Astrocyte (in vitro differentiated cells and primary cell): Measurements from ENCODE around the gene GNAT1. TPM values are rescaled to one million over a fixed set of nuclear protein-coding genes. Genes with fewer than 3 reads are reported as not detected.

Source experiments
- DNase-seq: peaks from one replicate; pipeline ENCODE4 v3.0.0-alpha.2; 2010; ENCODE audit warnings: low read depth
- FAIRE-seq: peaks from 2 replicates; lab custom pipeline; 2011; peaks lifted over from hg19 to GRCh38; lab: Jason Lieb, UNC
- H2AFZ ChIP-seq: 2 replicates; pipeline ENCODE4 v1.6.0; 2012; ENCODE audit warnings: low read depth, low read length, inconsistent platforms
- H3K27ac ChIP-seq: 2 replicates; pipeline ENCODE4 v1.5.1; 2011; ENCODE audit warnings: low read depth, low read length, inconsistent platforms
- H3K27me3 ChIP-seq: 2 replicates; pipeline ENCODE4 v1.6.0; 2011; ENCODE audit warnings: low read length, inconsistent platforms; ENCODE audit not compliant: insufficient read depth
- H3K36me3 ChIP-seq: 2 replicates; pipeline ENCODE4 v1.5.1; 2011; ENCODE audit warnings: low read length, inconsistent platforms; ENCODE audit not compliant: insufficient read depth
- H3K4me1 ChIP-seq: 2 replicates; pipeline ENCODE4 v1.5.1; 2011; ENCODE audit warnings: low read length, inconsistent platforms; ENCODE audit not compliant: insufficient read depth
- H3K4me2 ChIP-seq: 2 replicates; pipeline ENCODE4 v1.6.0; 2012; ENCODE audit warnings: low read length, inconsistent platforms
- H3K4me3 ChIP-seq: 2 replicates; pipeline ENCODE4 v1.5.1; 2011; ENCODE audit warnings: low read depth, mild to moderate bottlenecking, low read length, inconsistent platforms; ENCODE audit not compliant: insufficient read depth
- H3K79me2 ChIP-seq: 2 replicates; pipeline ENCODE4 v1.6.0; 2012; ENCODE audit warnings: mild to moderate bottlenecking, low read length, inconsistent platforms; ENCODE audit not compliant: insufficient read depth
- H3K9ac ChIP-seq: 2 replicates; pipeline ENCODE4 v1.6.0; 2012; ENCODE audit warnings: mild to moderate bottlenecking, low read length, inconsistent platforms
- H3K9me3 ChIP-seq: 2 replicates; pipeline ENCODE4 v1.5.1; 2012; ENCODE audit warnings: low read depth, mild to moderate bottlenecking, low read length, inconsistent platforms; ENCODE audit not compliant: insufficient read depth
- H4K20me1 ChIP-seq: 2 replicates; pipeline ENCODE4 v1.6.0; 2012; ENCODE audit warnings: low read length, inconsistent platforms; ENCODE audit not compliant: insufficient read depth
- H3K27ac Mint-ChIP-seq: one replicate; pipeline ENCODE4 v1.8.0; 2021; ENCODE audit warnings: mild to moderate bottlenecking, mixed read lengths; ENCODE audit not compliant: unreplicated experiment
- H3K27me3 Mint-ChIP-seq: one replicate; pipeline ENCODE4 v1.8.0; 2021; ENCODE audit warnings: low read depth, mixed read lengths; ENCODE audit not compliant: unreplicated experiment
- H3K36me3 Mint-ChIP-seq: one replicate; pipeline ENCODE4 v1.8.0; 2021; ENCODE audit warnings: low read depth, mixed read lengths; ENCODE audit not compliant: unreplicated experiment
- H3K4me1 Mint-ChIP-seq: one replicate; pipeline ENCODE4 v1.8.0; 2021; ENCODE audit warnings: low read depth, mixed read lengths; ENCODE audit not compliant: unreplicated experiment
- H3K4me3 Mint-ChIP-seq: one replicate; pipeline ENCODE4 v1.8.0; 2021; ENCODE audit warnings: mild to moderate bottlenecking, moderate library complexity, mixed read lengths; ENCODE audit not compliant: unreplicated experiment
- H3K9me3 Mint-ChIP-seq: one replicate; pipeline ENCODE4 v1.8.0; 2021; ENCODE audit warnings: mild to moderate bottlenecking, mixed read lengths; ENCODE audit not compliant: unreplicated experiment
- EZH2 ChIP-seq: IDR thresholded peaks from 2 replicates; pipeline ENCODE4 v1.6.1; 2012; ENCODE audit warnings: mild to moderate bottlenecking, low read length, inconsistent platforms; ENCODE audit not compliant: insufficient read depth
- total RNA-seq: library from RNA; stranded (reverse); gene quantifications from 2 replicates; pipeline ENCODE4 v1.2.1, GENCODE V29; 2021
- TF ChIP-seq, protein P1 (sequence below): IDR thresholded peaks from 2 replicates; pipeline ENCODE4 v1.5.1; 2011; ENCODE audit warnings: low read depth, mild to moderate bottlenecking, inconsistent platforms, low read length, moderate library complexity; ENCODE audit not compliant: insufficient read depth

Gene GNAT1
- total RNA-seq, 1 donor from 2014 or later: not detected

DNA sequence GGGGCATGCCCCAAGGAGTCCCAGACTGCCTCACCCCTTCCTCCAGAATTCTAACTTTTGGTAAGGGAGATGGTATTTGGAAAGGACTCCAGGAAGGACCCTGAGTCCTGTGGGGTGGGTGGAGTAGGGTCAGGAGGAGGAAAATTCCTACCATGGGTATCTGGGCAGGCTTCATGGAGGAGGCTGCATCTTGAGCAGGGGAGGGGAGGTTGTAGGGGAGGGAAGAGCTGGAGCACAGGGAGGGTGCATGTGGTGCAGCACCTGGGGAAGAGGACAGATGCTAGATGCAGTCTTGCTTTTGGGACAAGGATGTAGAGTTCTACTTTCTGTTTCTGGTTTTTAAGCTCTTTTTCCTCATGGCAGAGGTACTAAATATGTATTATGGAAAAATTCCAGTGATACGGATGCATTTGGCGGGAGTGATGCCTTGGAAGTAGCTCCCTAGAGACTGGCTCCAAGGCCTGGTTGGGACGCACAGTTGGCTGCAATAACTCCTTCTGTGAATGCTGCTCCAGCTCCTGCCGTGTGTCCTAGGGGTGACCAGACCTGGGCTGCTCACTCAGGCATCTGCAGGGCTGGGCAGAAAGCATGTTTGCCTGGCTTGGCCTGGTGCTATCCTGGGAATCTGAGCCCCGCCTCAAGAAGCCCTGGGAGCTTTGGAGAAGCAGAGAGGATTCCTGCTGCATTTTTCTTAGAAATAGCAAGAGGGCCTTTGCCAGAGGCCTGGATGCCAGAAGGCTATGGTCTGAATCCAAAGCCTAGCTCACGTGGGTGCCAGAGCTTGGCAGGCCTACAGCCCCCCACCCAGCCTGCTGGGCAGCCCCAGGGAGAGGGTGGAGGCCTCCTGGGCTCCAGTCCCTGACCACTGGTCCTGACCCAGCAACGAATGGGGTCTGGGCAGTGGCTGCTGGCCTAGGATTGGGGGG lies 26.2 kb upstream of the GNAT1 start:
- Mint-ChIP-seq H3K36me3 (peaks cover 2% of the 10 kb centered on the region), H3K4me3 (no peak overlapping the region), H3K4me1 (peaks cover 8% of the 10 kb centered on the region), H3K27me3 (peaks cover 26% of the 10 kb centered on the region), H3K27ac (no peak overlapping the region), H3K9me3 (no peaks in the 10 kb centered on the region)
- Histone ChIP-seq H3K9me3 (no peaks in the 10 kb centered on the region), H3K4me1 (peaks cover 56% of the 10 kb centered on the region), H3K9ac (no peak overlapping the region), H3K79me2 (no peaks in the 10 kb centered on the region), H3K27me3 (no peaks in the 10 kb centered on the region), H3K4me3 (no peak overlapping the region), H3K4me2 (peak overlapping the region; percentile 70), H2AFZ (no peak overlapping the region), H3K36me3 (no peaks in the 10 kb centered on the region), H4K20me1 (peaks cover 4% of the 10 kb centered on the region), H3K27ac (peak overlapping the region; percentile 16)
- no peak for FAIRE-seq
- DNase-seq: peak; percentile 75
- TF ChIP-seq EZH2: no peak

DNA sequence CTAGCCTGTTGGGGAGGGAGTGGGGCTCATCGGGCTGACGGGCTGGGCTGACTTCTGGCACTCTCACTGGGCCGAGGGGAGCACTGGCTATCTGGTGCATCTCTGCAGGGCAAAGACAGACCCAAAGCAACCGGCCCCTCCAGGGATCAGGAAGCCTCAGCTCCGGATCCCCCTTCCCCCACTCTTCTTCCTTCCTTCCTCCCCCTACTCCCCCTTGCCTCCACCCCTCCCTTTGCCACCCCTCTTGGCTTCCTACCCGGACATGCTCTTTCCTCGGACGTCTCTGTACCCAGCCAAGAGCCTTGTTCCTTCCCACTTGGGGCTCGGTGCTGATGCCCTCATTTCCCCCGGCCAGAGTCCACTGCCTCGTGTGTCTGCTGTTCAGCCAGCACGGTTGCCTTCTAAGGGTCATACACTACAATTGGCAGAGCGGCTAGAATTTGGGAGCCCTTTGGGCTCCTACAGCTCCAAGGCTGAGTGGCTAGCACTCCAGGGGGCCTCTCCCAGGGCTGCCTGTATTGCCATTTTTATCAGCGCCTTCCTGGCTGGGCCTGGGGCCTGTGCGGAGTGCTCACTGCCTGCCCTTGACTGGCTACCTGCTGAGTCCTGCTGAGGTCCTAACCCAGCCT lies 25.4 kb upstream of the GNAT1 start:
- Histone ChIP-seq H3K9me3 (no peaks in the 10 kb centered on the region), H3K4me1 (peaks cover 60% of the 10 kb centered on the region), H2AFZ (no peak overlapping the region), H3K4me3 (no peak overlapping the region), H3K79me2 (no peaks in the 10 kb centered on the region), H3K27me3 (no peaks in the 10 kb centered on the region), H3K27ac (peak overlapping the region; percentile 16), H3K4me2 (peak overlapping the region; percentile 70), H4K20me1 (peaks cover 4% of the 10 kb centered on the region), H3K36me3 (no peaks in the 10 kb centered on the region), H3K9ac (peak overlapping the region; percentile 13)
- DNase-seq: peak; percentile 16
- Mint-ChIP-seq H3K36me3 (peaks cover 2% of the 10 kb centered on the region), H3K9me3 (no peaks in the 10 kb centered on the region), H3K27me3 (peaks cover 26% of the 10 kb centered on the region), H3K27ac (no peak overlapping the region), H3K4me1 (peaks cover 8% of the 10 kb centered on the region), H3K4me3 (no peak overlapping the region)
- no peak for TF ChIP-seq EZH2
- TF ChIP-seq, protein P1, sequence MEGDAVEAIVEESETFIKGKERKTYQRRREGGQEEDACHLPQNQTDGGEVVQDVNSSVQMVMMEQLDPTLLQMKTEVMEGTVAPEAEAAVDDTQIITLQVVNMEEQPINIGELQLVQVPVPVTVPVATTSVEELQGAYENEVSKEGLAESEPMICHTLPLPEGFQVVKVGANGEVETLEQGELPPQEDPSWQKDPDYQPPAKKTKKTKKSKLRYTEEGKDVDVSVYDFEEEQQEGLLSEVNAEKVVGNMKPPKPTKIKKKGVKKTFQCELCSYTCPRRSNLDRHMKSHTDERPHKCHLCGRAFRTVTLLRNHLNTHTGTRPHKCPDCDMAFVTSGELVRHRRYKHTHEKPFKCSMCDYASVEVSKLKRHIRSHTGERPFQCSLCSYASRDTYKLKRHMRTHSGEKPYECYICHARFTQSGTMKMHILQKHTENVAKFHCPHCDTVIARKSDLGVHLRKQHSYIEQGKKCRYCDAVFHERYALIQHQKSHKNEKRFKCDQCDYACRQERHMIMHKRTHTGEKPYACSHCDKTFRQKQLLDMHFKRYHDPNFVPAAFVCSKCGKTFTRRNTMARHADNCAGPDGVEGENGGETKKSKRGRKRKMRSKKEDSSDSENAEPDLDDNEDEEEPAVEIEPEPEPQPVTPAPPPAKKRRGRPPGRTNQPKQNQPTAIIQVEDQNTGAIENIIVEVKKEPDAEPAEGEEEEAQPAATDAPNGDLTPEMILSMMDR: no peak
- FAIRE-seq: no peak

DNA sequence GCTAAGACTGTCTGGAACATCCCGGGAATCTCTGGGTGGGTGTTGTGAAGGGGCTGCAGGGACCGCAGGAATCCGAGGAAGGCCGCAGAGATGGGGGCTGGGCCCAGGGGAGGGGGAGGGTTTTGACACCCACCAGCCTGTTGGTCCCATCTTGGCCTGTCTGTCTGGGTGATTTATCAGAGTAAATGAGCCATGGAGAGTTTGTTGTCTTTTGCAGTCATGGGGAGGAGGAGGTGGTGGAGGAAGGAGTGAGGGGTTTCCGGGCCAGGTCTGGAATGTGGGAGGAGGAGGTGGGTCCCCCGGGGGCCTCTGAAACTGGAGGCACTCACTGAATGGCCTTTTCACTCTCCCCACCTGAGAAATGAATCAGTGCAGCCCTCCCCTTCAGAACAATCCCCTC lies 24.8 kb upstream of the GNAT1 start:
- H3K79me2 ChIP-seq: no peaks in the 10 kb centered on the region
- H3K9me3 ChIP-seq: no peaks in the 10 kb centered on the region
- DNase-seq (peak; percentile 64), FAIRE-seq (no peak)
- no peak overlapping the region for H3K4me3 ChIP-seq
- H3K4me1 Mint-ChIP-seq: peaks cover 8% of the 10 kb centered on the region
- no peak for TF ChIP-seq EZH2
- TF ChIP-seq, protein P1: no peak
- H3K27ac ChIP-seq: peak overlapping the region; percentile 23
- H3K4me1 ChIP-seq: peaks cover 60% of the 10 kb centered on the region
- H3K27me3 Mint-ChIP-seq: peaks cover 22% of the 10 kb centered on the region
- no peak overlapping the region for H2AFZ ChIP-seq
- no peaks in the 10 kb centered on the region for H3K36me3 ChIP-seq
- H3K4me3 Mint-ChIP-seq: no peak overlapping the region
- peak overlapping the region; percentile 70 for H3K4me2 ChIP-seq
- H3K27ac Mint-ChIP-seq: no peak overlapping the region
- no peaks in the 10 kb centered on the region for H3K27me3 ChIP-seq
- H4K20me1 ChIP-seq: peaks cover 4% of the 10 kb centered on the region
- H3K9ac ChIP-seq: peak overlapping the region; percentile 13
- H3K36me3 Mint-ChIP-seq: peaks cover 2% of the 10 kb centered on the region
- no peaks in the 10 kb centered on the region for H3K9me3 Mint-ChIP-seq
